Measurements from ENCODE around the gene GYG2. TPM values are rescaled to one million over a fixed set of nuclear protein-coding genes. Genes with fewer than 3 reads are reported as not detected.
"Not testable (repeated sequence)": the region's sequence is repeated elsewhere in the genome, so short reads cannot be mapped to it uniquely, and the experiment has no call there.

GYG2 gene
- total RNA-seq, 1 experiment from 2014 or later = 1.3 TPM

DNA sequence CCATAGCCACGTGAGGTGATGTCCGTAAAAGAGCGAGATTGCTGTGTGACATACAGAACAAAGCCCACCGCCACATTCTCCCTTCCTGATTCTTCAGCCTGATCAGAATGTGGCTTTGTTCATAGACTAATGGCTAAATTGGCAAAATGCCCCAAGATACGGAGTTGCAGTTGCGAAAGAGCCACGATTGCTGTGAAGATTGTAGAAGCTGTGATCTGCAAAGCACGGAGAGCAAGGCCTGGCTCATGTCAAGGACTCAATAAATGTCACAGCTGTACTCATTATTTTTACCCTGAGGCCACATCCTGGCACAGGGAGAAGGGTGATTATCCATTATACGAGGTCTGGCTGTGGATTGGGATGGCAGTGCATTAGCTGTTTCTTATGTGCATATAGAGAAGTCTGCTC lies 66.2 kb downstream of the GYG2 start:
- in situ Hi-C loops (cut with HindIII; ENCODE audit: low sequenced_read_pairs) = no loop called here
- DNase-seq (ENCODE audit: low spot score) = no peak

GRCh38 chrX:2897311-2897689 lies 68.6 kb downstream of the GYG2 start:
- in situ Hi-C loops (cut with HindIII; ENCODE audit: low sequenced_read_pairs) = no loop called here
- no peak for DNase-seq (ENCODE audit: low spot score)

DNA sequence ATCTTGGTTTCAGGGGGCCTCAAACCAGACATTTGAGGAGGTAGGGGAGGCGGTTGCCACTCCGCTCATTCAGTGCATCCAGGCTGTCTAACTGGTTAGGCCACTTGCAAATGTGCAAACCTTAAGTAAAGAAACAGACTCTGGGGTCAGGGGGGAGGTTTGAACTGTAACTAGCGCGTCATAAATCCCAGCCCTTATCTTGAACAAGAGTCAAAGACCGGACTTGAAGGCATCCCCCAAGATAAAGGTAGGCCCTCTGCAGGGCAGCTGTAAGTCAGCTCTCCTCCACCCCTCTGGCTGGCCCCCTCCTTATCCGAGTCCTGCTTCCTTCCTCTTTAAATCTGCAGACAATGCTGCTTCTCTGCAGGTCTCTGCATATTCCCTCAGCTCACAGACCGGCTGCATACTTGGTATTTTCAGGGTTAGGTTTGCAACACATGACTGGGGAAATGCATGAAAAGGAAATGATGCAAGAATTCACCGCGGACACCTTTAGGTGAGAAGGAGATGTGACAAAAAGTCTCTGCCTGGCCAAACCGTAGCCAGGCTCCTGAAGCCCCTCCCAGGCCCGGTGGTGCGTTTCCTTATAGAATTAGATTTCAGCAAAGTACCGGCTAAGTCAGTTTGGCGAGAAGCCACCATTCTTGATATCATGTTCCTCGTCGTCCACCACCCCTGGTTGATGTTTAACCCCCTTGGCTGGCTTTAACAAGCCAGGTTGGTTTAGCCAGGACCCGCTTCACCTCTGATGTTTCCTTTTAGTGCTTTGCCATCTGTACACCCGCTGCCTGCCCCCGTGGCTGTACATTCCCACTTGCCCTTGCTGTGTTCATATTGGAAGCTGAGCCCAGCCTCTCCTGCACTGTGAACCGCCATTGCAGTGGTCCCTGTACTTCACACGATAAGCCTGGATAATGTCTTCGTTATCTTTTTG lies 69.2 kb downstream of the GYG2 start:
- in situ Hi-C loops (cut with HindIII; ENCODE audit: low sequenced_read_pairs) = not testable (repeated sequence)

DNA sequence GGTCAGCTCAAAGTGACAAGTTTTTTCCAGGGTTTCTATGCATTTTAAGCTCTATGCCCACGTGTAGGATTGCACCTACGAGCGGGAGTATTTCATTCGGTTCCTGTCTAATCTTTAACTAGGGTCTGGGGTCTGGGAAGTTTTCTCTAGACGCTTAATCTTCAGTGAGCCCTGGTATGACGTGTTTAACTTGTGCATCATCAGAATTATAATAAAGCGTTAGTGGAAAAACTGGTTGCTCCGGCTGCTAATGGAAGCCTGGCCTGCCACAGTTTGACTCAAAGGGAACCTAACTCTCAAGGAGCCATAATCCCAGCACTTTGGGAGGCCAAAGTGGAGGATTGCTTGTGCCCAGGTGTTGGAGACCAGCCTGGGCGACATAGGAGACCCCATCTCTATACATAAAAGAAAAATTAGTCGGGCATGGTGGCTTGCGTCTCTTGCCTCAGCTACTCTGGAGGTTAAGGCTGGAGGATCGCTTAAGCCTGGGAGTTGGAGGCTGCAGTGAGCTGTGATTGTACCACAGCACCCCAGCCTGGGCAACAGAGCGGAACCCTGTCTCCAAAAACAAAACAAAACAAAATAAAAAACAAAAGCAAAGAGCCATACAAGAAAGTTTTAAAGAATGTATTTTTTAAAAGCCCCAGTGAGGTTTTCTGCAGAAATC lies 70.2 kb downstream of the GYG2 start:
- in situ Hi-C loops (cut with HindIII; ENCODE audit: low sequenced_read_pairs) = no loop called here
- no peak for DNase-seq (ENCODE audit: low spot score)

More for the DNA sequence above, 69.2 kb downstream of the GYG2 start:
- not testable (repeated sequence) for DNase-seq (ENCODE audit: low spot score)

GRCh38 chrX:2901367-2902036 lies 72.8 kb downstream of the GYG2 start:
- DNase-seq (ENCODE audit: low spot score) = no peak
- in situ Hi-C loops (cut with HindIII; ENCODE audit: low sequenced_read_pairs) = no loop called here

- in situ Hi-C loops (cut with HindIII; ENCODE audit: low sequenced_read_pairs) = no loop called here
- no peak for DNase-seq (ENCODE audit: low spot score)
Measured at GRCh38 chrX:2902841-2903240, 74.1 kb downstream of the GYG2 start.

DNA sequence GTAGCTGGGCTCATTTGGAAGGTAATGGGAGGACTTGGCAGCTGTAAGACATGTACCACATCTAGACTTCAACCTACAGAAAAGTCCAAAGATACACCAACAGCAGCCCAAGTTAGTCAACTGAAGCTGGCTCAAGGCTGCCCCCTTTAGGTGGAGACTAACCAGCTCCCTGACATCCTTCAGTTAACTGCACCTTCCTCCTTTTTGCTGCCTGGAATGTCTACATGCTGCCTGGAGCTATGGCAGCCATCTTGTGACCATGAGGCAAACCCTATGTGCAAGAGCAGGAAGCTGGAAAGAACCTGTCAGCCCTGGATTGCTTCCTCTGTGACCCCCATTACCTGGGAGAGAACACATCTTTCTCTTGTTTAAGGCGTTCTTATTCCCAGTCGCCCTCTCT lies 74.6 kb downstream of the GYG2 start:
- in situ Hi-C loops (cut with HindIII; ENCODE audit: low sequenced_read_pairs) = no loop called here
- no peak for DNase-seq (ENCODE audit: low spot score)

GRCh38 chrX:2907295-2907694 lies 78.6 kb downstream of the GYG2 start:
- DNase-seq (ENCODE audit: low spot score) = no peak
- in situ Hi-C loops (cut with HindIII; ENCODE audit: low sequenced_read_pairs) = no loop called here

DNA sequence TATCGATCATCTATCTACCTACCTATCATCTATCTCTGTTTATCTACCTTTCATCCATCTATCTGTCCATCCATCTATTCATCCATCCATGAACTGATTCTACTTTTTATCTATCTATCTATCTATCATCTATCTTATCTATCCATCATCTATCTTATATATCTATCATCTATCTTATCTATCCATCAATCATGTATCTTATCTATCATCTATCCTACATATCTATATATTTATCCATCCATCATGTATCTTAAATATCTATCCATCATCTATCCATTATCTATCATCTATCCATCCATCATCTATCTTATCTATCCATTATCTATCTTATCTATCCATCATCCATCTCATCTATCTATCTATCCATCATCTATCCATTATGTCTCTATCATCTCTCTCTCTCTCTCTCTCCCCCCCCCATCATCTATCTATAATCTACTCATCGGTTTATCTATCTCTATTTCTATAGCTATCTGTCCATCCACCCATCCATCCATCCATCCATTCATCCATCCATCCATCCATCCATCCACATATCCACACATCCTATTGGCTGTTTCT lies 79.5 kb downstream of the GYG2 start:
- in situ Hi-C loops (cut with HindIII; ENCODE audit: low sequenced_read_pairs) = no loop called here

GRCh38 chrX:2910109-2910508 lies 81.4 kb downstream of the GYG2 start:
- no peak for DNase-seq (ENCODE audit: low spot score)
- in situ Hi-C loops (cut with HindIII; ENCODE audit: low sequenced_read_pairs) = no loop called here

More for the DNA sequence above, 79.5 kb downstream of the GYG2 start:
- no peak for DNase-seq (ENCODE audit: low spot score)

GRCh38 chrX:2913118-2913517 lies 84.4 kb downstream of the GYG2 start:
- no peak for DNase-seq (ENCODE audit: low spot score)
- in situ Hi-C loops (cut with HindIII; ENCODE audit: low sequenced_read_pairs) = no loop called here

DNA sequence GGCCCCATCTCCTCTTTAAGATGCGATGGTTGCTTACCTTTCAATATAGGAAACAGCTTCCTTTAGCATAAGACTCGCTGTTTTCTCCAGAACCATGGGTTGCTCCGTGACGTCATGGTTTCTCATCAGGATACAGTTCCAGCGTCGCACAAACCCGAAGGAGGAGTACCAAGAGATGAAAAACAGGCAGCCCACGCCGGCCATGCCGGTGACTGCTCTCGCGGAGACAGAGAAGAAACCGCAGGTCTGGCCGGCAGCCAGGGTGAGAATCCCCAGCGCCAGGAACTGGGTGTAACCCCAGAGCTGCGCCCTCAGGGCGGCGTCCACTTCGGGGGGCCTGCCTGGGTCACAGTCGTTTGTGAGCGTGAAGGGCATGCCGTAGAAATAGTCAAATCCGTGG lies 89.0 kb downstream of the GYG2 start:
- in situ Hi-C loops (cut with HindIII; ENCODE audit: low sequenced_read_pairs) = no loop called here
- DNase-seq (ENCODE audit: low spot score) = no peak

DNA sequence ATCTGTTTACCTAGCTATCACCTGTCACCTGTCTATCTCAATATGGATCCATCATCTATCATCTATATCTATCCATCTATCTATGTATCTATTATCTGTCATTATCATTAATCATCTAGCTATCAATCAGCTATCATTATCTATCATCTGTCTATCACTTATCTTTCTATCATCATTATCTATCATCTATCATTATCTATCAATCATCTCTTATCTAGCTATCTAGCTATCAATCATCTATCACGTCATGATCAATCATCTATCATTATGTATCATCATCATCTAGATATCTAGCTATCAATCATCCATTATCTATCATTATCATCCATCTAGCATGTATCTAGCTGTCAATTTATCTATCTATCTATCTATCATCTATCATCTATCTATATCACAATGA lies 92.5 kb downstream of the GYG2 start:
- no peak for DNase-seq (ENCODE audit: low spot score)
- in situ Hi-C loops (cut with HindIII; ENCODE audit: low sequenced_read_pairs) = no loop called here

DNA sequence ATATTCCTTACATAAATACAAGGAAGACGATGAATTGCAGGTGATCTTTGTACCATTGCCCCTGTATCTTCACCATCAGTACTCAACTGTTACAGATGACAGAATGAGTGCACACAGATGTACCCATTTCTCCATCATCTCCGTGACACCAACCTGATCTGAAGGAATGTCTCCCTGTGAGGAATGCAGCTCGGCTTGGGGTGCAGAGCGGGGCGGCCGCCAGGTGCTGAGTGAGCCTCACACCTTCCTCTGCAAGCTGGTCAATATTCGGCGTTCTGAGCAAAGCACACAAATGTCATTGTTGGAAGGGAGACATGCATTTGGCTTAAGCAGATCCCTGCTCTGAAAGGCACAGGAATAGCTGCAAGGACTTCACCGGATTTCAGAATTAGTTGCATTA lies 93.0 kb downstream of the GYG2 start:
- DNase-seq (ENCODE audit: low spot score) = no peak
- in situ Hi-C loops (cut with HindIII; ENCODE audit: low sequenced_read_pairs) = no loop called here

GRCh38 chrX:2924151-2924550 lies 95.4 kb downstream of the GYG2 start:
- in situ Hi-C loops (cut with HindIII; ENCODE audit: low sequenced_read_pairs) = no loop called here
- no peak for DNase-seq (ENCODE audit: low spot score)

GRCh38 chrX:2926255-2926654 lies 97.5 kb downstream of the GYG2 start:
- in situ Hi-C loops (cut with HindIII; ENCODE audit: low sequenced_read_pairs); DNase-seq (ENCODE audit: low spot score): not testable (repeated sequence)

- DNase-seq (ENCODE audit: low spot score) = no peak
- in situ Hi-C loops (cut with HindIII; ENCODE audit: low sequenced_read_pairs) = no loop called here
Measured at GRCh38 chrX:2926664-2927275, 98.0 kb downstream of the GYG2 start.

- no peak for DNase-seq (ENCODE audit: low spot score)
- in situ Hi-C loops (cut with HindIII; ENCODE audit: low sequenced_read_pairs) = no loop called here
Measured at GRCh38 chrX:2928191-2928582, 99.5 kb downstream of the GYG2 start.
